Ishikawa (cell line): ENCODE measurements around the gene AP4M1.

Experiments used
- CEBPB ChIP-seq: IDR thresholded peaks from 2 replicates; pipeline ENCODE4 v1.6.1; 2012
- CREB1 ChIP-seq: IDR thresholded peaks from 2 replicates; pipeline ENCODE4 v1.6.1; 2012; ENCODE audit warnings: low read depth
- EP300 ChIP-seq: IDR thresholded peaks from 2 replicates; pipeline ENCODE4 v1.6.1; 2012; ENCODE audit warnings: borderline replicate concordance
- NFIC ChIP-seq: IDR thresholded peaks from 2 replicates; pipeline ENCODE4 v1.6.1; 2012
- RAD21 ChIP-seq: IDR thresholded peaks from 2 replicates; pipeline ENCODE4 v1.6.1; 2012; ENCODE audit warnings: low read depth
- TAF1 ChIP-seq: IDR thresholded peaks from 2 replicates; pipeline ENCODE4 v1.6.1; 2012; ENCODE audit warnings: low read depth, mild to moderate bottlenecking
- TCF12 ChIP-seq: IDR thresholded peaks from 2 replicates; pipeline ENCODE4 v1.6.1; 2012; ENCODE audit warnings: low read depth
- YY1 ChIP-seq: IDR thresholded peaks from 2 replicates; pipeline ENCODE4 v1.6.1; 2012; ENCODE audit warnings: low read depth
- TF ChIP-seq, protein P1 (sequence below): IDR thresholded peaks from 2 replicates; pipeline ENCODE4 v1.6.1; 2012; ENCODE audit warnings: low read depth, mild to moderate bottlenecking

DNA sequence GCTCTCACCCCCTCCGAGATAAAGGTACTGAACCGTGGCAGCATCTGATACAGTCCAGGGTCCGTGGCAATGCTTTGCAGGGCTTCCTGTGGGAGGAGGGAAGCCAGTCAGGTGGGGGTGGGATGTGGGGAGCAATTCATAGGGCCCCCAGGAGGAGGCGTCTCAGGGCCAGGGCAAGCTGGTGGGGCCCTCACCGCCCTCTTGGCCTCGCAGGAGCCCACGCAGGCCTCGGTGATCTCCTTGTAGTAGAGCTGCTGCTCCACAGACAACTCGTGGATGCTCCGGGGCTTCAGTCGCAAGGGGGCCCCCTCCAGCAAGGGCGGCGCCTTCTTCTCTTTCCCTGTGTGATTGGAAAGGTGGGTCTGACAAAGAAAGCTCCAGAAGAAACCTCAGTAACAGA lies 10.5 kb downstream of the AP4M1 start:
- TF ChIP-seq CEBPB (no peak), CREB1 (no peak), EP300 (no peak), RAD21 (no peak), TCF12 (no peak), NFIC (no peak), TAF1 (no peak), YY1 (no peak)
- TF ChIP-seq, protein P1, sequence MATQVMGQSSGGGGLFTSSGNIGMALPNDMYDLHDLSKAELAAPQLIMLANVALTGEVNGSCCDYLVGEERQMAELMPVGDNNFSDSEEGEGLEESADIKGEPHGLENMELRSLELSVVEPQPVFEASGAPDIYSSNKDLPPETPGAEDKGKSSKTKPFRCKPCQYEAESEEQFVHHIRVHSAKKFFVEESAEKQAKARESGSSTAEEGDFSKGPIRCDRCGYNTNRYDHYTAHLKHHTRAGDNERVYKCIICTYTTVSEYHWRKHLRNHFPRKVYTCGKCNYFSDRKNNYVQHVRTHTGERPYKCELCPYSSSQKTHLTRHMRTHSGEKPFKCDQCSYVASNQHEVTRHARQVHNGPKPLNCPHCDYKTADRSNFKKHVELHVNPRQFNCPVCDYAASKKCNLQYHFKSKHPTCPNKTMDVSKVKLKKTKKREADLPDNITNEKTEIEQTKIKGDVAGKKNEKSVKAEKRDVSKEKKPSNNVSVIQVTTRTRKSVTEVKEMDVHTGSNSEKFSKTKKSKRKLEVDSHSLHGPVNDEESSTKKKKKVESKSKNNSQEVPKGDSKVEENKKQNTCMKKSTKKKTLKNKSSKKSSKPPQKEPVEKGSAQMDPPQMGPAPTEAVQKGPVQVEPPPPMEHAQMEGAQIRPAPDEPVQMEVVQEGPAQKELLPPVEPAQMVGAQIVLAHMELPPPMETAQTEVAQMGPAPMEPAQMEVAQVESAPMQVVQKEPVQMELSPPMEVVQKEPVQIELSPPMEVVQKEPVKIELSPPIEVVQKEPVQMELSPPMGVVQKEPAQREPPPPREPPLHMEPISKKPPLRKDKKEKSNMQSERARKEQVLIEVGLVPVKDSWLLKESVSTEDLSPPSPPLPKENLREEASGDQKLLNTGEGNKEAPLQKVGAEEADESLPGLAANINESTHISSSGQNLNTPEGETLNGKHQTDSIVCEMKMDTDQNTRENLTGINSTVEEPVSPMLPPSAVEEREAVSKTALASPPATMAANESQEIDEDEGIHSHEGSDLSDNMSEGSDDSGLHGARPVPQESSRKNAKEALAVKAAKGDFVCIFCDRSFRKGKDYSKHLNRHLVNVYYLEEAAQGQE, result no peak
